K562 (cell line): ENCODE results near the gene STOX1. TPM values are rescaled to one million over a fixed set of nuclear protein-coding genes. Genes with fewer than 3 reads are reported as not detected.

Experiments used
- ATAC-seq: fragments of 200-7000 bp; cut with Tn5 transposase; 3 replicates; pipeline ENCODE4 v1.9.1; 2020; ENCODE audit warnings: moderate library complexity
- BruUV-seq: library from RNA; stranded (reverse); fragments of 400-500 nt; replicated peaks from 2 replicates; lab custom pipeline; 2021; lab: Mats Ljungman, UMichigan
- CTCF ChIA-PET: fragments of 300-600 bp; formaldehyde crosslinking; extraction: SDS; loops from one replicate; lab custom pipeline; 2021; ENCODE audit warnings: low intra/inter-chr PET ratio; lab: Yijun Ruan, JAX
- POLR2A ChIA-PET: fragments of 300-600, 350-650 bp; sonication (Branson Sonifier 250); formaldehyde crosslinking; extraction: SDS; loops from one replicate; lab custom pipeline; 2021; ENCODE audit warnings: antibody characterized with exemption, inconsistent platforms; lab: Yijun Ruan, JAX
- DNase-seq, 4 experiments: peaks; one replicate each; pipeline versions ENCODE4 v3.0.0 to v3.0.0-alpha.2; 2011 to 2018; ENCODE audit warnings: low spot score in 3 of 4, mixed read lengths in 3 of 4; ENCODE audit errors: extremely low read depth in 1 of 4
- FAIRE-seq: peaks from 2 replicates; lab custom pipeline; 2011; peaks lifted over from hg19 to GRCh38; lab: Jason Lieb, UNC
- H2AFZ ChIP-seq: 2 replicates; pipeline ENCODE4 v1.6.0; 2011; ENCODE audit warnings: low read depth, low read length, control low read depth, inconsistent platforms
- H3K27ac ChIP-seq: fragments of 200-600 bp; 3 replicates; pipeline ENCODE4 v1.8.0; 2011; ENCODE audit warnings: low read depth, mild to moderate bottlenecking, control low read depth, inconsistent platforms, low read length, moderate library complexity, mixed read lengths; ENCODE audit errors: extremely low read depth
- H3K27me3 ChIP-seq, 2 experiments: fragments of 300-600 bp in 1 of 2; 2 replicates in 1 of 2; 3 replicates in 1 of 2; pipeline versions ENCODE4 v1.6.0 to v1.8.0; 2011; ENCODE audit warnings: inconsistent platforms in 2 of 2, low read length in 2 of 2, mild to moderate bottlenecking in 1 of 2, mixed read lengths in 1 of 2, moderate library complexity in 1 of 2; ENCODE audit not compliant: control insufficient read depth in 2 of 2, insufficient read depth in 2 of 2
- H3K36me3 ChIP-seq: fragments of 300-600 bp; 3 replicates; pipeline ENCODE4 v1.8.0; 2011; ENCODE audit warnings: mild to moderate bottlenecking, low read length, inconsistent platforms; ENCODE audit not compliant: control insufficient read depth, insufficient read depth
- H3K4me1 ChIP-seq, 2 experiments: fragments of 200-600 bp in 1 of 2; replicated peaks in 1 of 2; 2 replicates in 1 of 2; 3 replicates in 1 of 2; pipeline versions ENCODE4 v1.5.1 to v1.8.0; 2011; ENCODE audit warnings: inconsistent platforms in 2 of 2, low read length in 2 of 2, mild to moderate bottlenecking in 1 of 2, mixed read lengths in 1 of 2, moderate library complexity in 1 of 2; ENCODE audit not compliant: control insufficient read depth in 2 of 2, insufficient read depth in 2 of 2
- H3K4me2 ChIP-seq: 2 replicates; pipeline ENCODE4 v1.6.1; 2011; ENCODE audit warnings: low read length, control low read depth, inconsistent platforms, mixed read lengths; ENCODE audit not compliant: insufficient read depth
- H3K4me3 ChIP-seq: fragments of 200-600 bp; sonication (generic), shearing (Covaris generic); 2 replicates; pipeline ENCODE4 v1.5.1; 2016; ENCODE audit warnings: control low read depth, inconsistent platforms
- H3K79me2 ChIP-seq: fragments of 200-600 bp; 3 replicates; pipeline ENCODE4 v1.8.0; 2011; ENCODE audit warnings: low read length, inconsistent platforms; ENCODE audit not compliant: control insufficient read depth, insufficient read depth
- H3K9ac ChIP-seq, 2 experiments: 2 replicates each; pipeline versions ENCODE4 v1.6.0 to v1.6.1; 2011; ENCODE audit warnings: low read depth in 2 of 2, low read length in 2 of 2, control low read depth in 1 of 2, inconsistent platforms in 1 of 2, mild to moderate bottlenecking in 1 of 2, mixed read lengths in 1 of 2; ENCODE audit not compliant: insufficient read depth in 1 of 2
- H3K9me1 ChIP-seq: one replicate; pipeline ENCODE4 v1.6.0; 2011; ENCODE audit warnings: inconsistent platforms, mild to moderate bottlenecking, low read length, moderate library complexity; ENCODE audit not compliant: control insufficient read depth, insufficient read depth
- H3K9me3 ChIP-seq: replicated peaks from 2 replicates; pipeline ENCODE4 v1.5.1; 2011; ENCODE audit warnings: low read depth, low read length, inconsistent platforms; ENCODE audit not compliant: control insufficient read depth, insufficient read depth
- H4K20me1 ChIP-seq: replicated peaks from 2 replicates; pipeline ENCODE4 v1.6.1; 2011; ENCODE audit warnings: low read length, inconsistent platforms, mixed read lengths; ENCODE audit not compliant: control insufficient read depth, insufficient read depth
- WGBS: fragments of 100-300 bp; shearing (Covaris generic); methylation state at CpG from one replicate; pipeline ENCODE4 v1.1.6; 2016; ENCODE audit warnings: low coverage, mixed read lengths; ENCODE audit not compliant: insufficient coverage; ENCODE audit errors: missing lambda C conversion rate; 5-methylcytosine and 5-hydroxymethylcytosine counted together
- in situ Hi-C: fragments of 300-500 bp; cut with MboI; formaldehyde crosslinking; loops from 4 replicates; pipeline ENCODE4 v1.15.0; 2018; ENCODE audit warnings: inconsistent platforms, mixed read lengths
- intact Hi-C: fragments of 100-400 bp; cut with micrococcal nuclease; formaldehyde crosslinking; loops from 2 replicates; pipeline ENCODE4 v1.14.2; 2022
- polyA plus RNA-seq, 8 experiments: library from polyadenylated mRNA; depleted of rRNA in 4 of 8; stranded (reverse) in 5 of 8; unstranded in 3 of 8; fragments of >200 nt; fragmentation: Nextera tagmentation in 2 of 8; fragmentation: Illumina TruSeq in 1 of 8; extraction: Ambion mirVana in 2 of 8; extraction: Trizol in 1 of 8; gene quantifications; 2 replicates each; pipeline versions ENCODE4 v1.2.1 to v1.2.3, GENCODE V29; 2011 to 2014; ENCODE audit warnings: inconsistent platforms in 1 of 8, missing spikeins in 1 of 8
- total RNA-seq, 7 experiments: library from RNA; depleted of rRNA in 6 of 7; stranded (reverse); fragments of >200 nt in 6 of 7; fragmentation: Illumina TruSeq in 2 of 7; extraction: Trizol in 2 of 7; gene quantifications; 2 replicates each; pipeline versions ENCODE4 v1.2.1 to v1.2.3, GENCODE V29; 2011 to 2021; ENCODE audit warnings: low replicate concordance in 1 of 7
- TF ChIP-seq, protein P1 (sequence below), 3 experiments: IDR thresholded peaks in 2 of 3; conservative IDR thresholded peaks in 1 of 3; 2 replicates each; pipeline ENCODE4 v1.5.1; 2011 to 2012; ENCODE audit warnings: low read length in 3 of 3, mild to moderate bottlenecking in 3 of 3, control low read depth in 2 of 3, improper control_type of control experiment in 1 of 3, inconsistent platforms in 1 of 3, low read depth in 1 of 3, mixed read lengths in 1 of 3, moderate library complexity in 1 of 3; ENCODE audit not compliant: insufficient read depth in 2 of 3
- TF ChIP-seq, protein P2 (sequence below): fragments of 450-650 bp; formaldehyde crosslinking; IDR thresholded peaks from 2 replicates; pipeline ENCODE4 v1.4.0; 2022; ENCODE audit warnings: missing genetic modification characterization

The STOX1 gene
- total and polyA plus RNA-seq, 9 of the 15 experiments (the other 6 are each of a cell fraction or from before 2014, with no cell fraction given), result 0.09 to 0.87 (median 0.29) TPM

DNA sequence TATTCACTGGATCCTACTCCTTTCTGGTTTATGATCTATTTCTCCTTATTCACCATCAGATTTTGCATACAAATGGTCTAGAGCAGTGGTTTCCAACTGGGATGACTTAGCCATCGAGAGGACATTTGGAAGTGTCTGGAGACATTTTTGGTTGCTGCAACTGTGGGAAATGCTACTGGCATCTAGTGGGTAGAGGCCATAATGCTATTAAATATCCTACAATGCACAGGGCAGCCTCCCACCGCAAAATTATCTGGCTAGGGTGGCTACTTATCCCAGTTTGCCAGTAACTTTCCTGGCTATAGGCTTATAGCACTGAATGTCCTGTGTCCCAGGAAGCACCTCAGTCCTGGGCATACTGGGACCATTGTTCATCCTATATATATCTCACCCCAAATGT is 52.3 kb downstream of the STOX1 start:
- no peaks in the 10 kb centered on the region for H3K27me3 ChIP-seq
- no peak overlapping the region for H2AFZ ChIP-seq
- FAIRE-seq, result no peak
- no peaks in the 10 kb centered on the region for H3K36me3 ChIP-seq
- no peaks in the 10 kb centered on the region for H3K4me1 ChIP-seq
- BruUV-seq, result no TSS peak
- H4K20me1 ChIP-seq, result no peaks in the 10 kb centered on the region
- ChIA-PET CTCF (no interaction called here), POLR2A (no interaction called here)
- H3K4me3 ChIP-seq, result no peak overlapping the region
- no peak overlapping the region for H3K27ac ChIP-seq
- DNase-seq, result no peak
- no peak for ATAC-seq
- TF ChIP-seq, protein P1, sequence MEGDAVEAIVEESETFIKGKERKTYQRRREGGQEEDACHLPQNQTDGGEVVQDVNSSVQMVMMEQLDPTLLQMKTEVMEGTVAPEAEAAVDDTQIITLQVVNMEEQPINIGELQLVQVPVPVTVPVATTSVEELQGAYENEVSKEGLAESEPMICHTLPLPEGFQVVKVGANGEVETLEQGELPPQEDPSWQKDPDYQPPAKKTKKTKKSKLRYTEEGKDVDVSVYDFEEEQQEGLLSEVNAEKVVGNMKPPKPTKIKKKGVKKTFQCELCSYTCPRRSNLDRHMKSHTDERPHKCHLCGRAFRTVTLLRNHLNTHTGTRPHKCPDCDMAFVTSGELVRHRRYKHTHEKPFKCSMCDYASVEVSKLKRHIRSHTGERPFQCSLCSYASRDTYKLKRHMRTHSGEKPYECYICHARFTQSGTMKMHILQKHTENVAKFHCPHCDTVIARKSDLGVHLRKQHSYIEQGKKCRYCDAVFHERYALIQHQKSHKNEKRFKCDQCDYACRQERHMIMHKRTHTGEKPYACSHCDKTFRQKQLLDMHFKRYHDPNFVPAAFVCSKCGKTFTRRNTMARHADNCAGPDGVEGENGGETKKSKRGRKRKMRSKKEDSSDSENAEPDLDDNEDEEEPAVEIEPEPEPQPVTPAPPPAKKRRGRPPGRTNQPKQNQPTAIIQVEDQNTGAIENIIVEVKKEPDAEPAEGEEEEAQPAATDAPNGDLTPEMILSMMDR (IDR thresholded peaks at IDR 0.05 in 2 of 3, conservative IDR thresholded peaks at IDR 0.05 in 1 of 3; ENCODE audit: insufficient read depth in 2 of 3, low read depth in 1 of 3, low read length in 3 of 3), result peak in 1 of 3 experiments; percentile 1; a peak in 1 of 6 replicates
- TF ChIP-seq, protein P2, sequence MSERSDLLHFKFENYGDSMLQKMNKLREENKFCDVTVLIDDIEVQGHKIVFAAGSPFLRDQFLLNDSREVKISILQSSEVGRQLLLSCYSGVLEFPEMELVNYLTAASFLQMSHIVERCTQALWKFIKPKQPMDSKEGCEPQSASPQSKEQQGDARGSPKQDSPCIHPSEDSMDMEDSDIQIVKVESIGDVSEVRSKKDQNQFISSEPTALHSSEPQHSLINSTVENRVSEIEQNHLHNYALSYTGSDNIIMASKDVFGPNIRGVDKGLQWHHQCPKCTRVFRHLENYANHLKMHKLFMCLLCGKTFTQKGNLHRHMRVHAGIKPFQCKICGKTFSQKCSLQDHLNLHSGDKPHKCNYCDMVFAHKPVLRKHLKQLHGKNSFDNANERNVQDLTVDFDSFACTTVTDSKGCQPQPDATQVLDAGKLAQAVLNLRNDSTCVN (CRISPR knock-in tag), result no peak
- no peak overlapping the region for H3K9ac ChIP-seq
- in situ Hi-C loops, result no loop called here
- H3K4me2 ChIP-seq, result no peak overlapping the region
- intact Hi-C loops, result no loop called here
- no peaks in the 10 kb centered on the region for H3K9me1 ChIP-seq
- WGBS, result 13% methylated on average over 2 of the region's 2 CpGs
- H3K9me3 ChIP-seq, result no peaks in the 10 kb centered on the region
- no peaks in the 10 kb centered on the region for H3K79me2 ChIP-seq
